Liver (tissue), 9 donors: ENCODE measurements around the gene CCDC85A. TPM values are rescaled to one million over a fixed set of nuclear protein-coding genes. Genes with fewer than 3 reads are reported as not detected.

Experiments used
- DNase-seq: peaks from one replicate; pipeline ENCODE4 v3.0.0-alpha.2; 2017; ENCODE audit warnings: low spot score
- H3K27ac ChIP-seq, 2 donors: one replicate each; pipeline ENCODE4 v1.7.0; 2013; ENCODE audit warnings: inconsistent platforms in 2 of 2, low read length in 2 of 2, control low read depth in 1 of 2, low read depth in 1 of 2, mild to moderate bottlenecking in 1 of 2
- H3K27me3 ChIP-seq, 4 donors: one replicate each; pipeline versions ENCODE4 v1.6.1 to v1.7.0; 2013; ENCODE audit warnings: low read length in 3 of 4, inconsistent platforms in 1 of 4, mild to moderate bottlenecking in 1 of 4, moderate library complexity in 1 of 4; ENCODE audit not compliant: control insufficient read depth in 4 of 4, insufficient read depth in 4 of 4
- H3K36me3 ChIP-seq, 4 donors: one replicate each; pipeline versions ENCODE4 v1.6.1 to v1.7.0; 2013; ENCODE audit warnings: low read length in 3 of 4, mild to moderate bottlenecking in 3 of 4, low read depth in 1 of 4, moderate library complexity in 1 of 4; ENCODE audit not compliant: control insufficient read depth in 4 of 4, insufficient read depth in 3 of 4
- H3K4me1 ChIP-seq, 4 donors: one replicate each; pipeline versions ENCODE4 v1.6.1 to v1.7.0; 2013; ENCODE audit warnings: low read length in 3 of 4, mild to moderate bottlenecking in 3 of 4, moderate library complexity in 1 of 4; ENCODE audit not compliant: control insufficient read depth in 4 of 4, insufficient read depth in 4 of 4
- H3K4me3 ChIP-seq, 3 donors: one replicate each; pipeline versions ENCODE4 v1.6.1 to v1.7.0; 2013; ENCODE audit warnings: low read length in 3 of 3, control low read depth in 1 of 3, low read depth in 1 of 3, mild to moderate bottlenecking in 1 of 3
- H3K9ac ChIP-seq, 2 donors: one replicate each; pipeline ENCODE4 v1.7.0; 2013; ENCODE audit warnings: low read length in 2 of 2, mild to moderate bottlenecking in 2 of 2, moderate library complexity in 2 of 2, control low read depth in 1 of 2, low read depth in 1 of 2
- H3K9me3 ChIP-seq, 4 donors: one replicate each; pipeline versions ENCODE4 v1.6.1 to v1.7.0; 2013; ENCODE audit warnings: low read length in 3 of 4; ENCODE audit not compliant: control insufficient read depth in 4 of 4
- ATF3 ChIP-seq: IDR thresholded peaks from 2 replicates; pipeline ENCODE4 v1.6.1; 2016; ENCODE audit warnings: antibody characterized with exemption
- CTCF ChIP-seq: fragments of 150-350 bp; IDR thresholded peaks from 2 replicates; pipeline ENCODE4 v1.5.1; 2017; ENCODE audit warnings: improper control_type of control experiment, low read depth, low read length; ENCODE audit not compliant: missing input control
- EGR1 ChIP-seq, 2 donors: IDR thresholded peaks; 2 replicates each; pipeline ENCODE4 v1.6.1; 2016 to 2018; ENCODE audit warnings: antibody characterized with exemption in 2 of 2, low read depth in 2 of 2
- HNF4G ChIP-seq: IDR thresholded peaks from 2 replicates; pipeline ENCODE4 v1.6.1; 2016; ENCODE audit warnings: antibody characterized with exemption
- JUND ChIP-seq, 2 donors: IDR thresholded peaks; 2 replicates each; pipeline ENCODE4 v1.6.1; 2016; ENCODE audit warnings: antibody characterized with exemption in 2 of 2
- MAX ChIP-seq: IDR thresholded peaks from 2 replicates; pipeline ENCODE4 v1.6.1; 2016; ENCODE audit warnings: antibody characterized with exemption
- NR2F2 ChIP-seq: IDR thresholded peaks from 2 replicates; pipeline ENCODE4 v1.6.1; 2016; ENCODE audit warnings: antibody characterized with exemption
- RAD21 ChIP-seq, 2 donors: IDR thresholded peaks; 2 replicates each; pipeline ENCODE4 v1.6.1; 2016; ENCODE audit warnings: antibody characterized with exemption in 2 of 2, mild to moderate bottlenecking in 2 of 2
- YY1 ChIP-seq: IDR thresholded peaks from 2 replicates; pipeline ENCODE4 v1.6.1; 2016; ENCODE audit warnings: antibody characterized with exemption, mild to moderate bottlenecking
- WGBS: extraction: QIAGEN DNeasy Blood & Tissue Kit; methylation state at CpG from one replicate; pipeline ENCODE4 v1.1.7; 2013; 5-methylcytosine and 5-hydroxymethylcytosine counted together
- polyA plus RNA-seq, 2 donors: library from polyadenylated mRNA; stranded (reverse) in 1 of 2; unstranded in 1 of 2; fragments of 200-250 nt in 1 of 2; fragments of >200 nt in 1 of 2; fragmentation: Nextera tagmentation in 1 of 2; extraction: Ambion mirVana in 1 of 2; gene quantifications; one replicate each; pipeline versions ENCODE4 v1.2.1 to v1.2.3, GENCODE V29; 2013 to 2015
- total RNA-seq, 2 donors: library from RNA; depleted of rRNA; stranded (reverse); fragments of >200 nt; gene quantifications; one replicate each; pipeline ENCODE4 v1.2.3, GENCODE V29; 2014
- donor health status: healthy.
- donor health status: healthy.
- donor health status: healthy.
- donor health status: healthy.
- donor health status: healthy.

CCDC85A gene
- total and polyA plus RNA-seq, 4 donors: 0.05 to 0.17 (median 0.10) TPM

- no peak for DNase-seq
- no peak overlapping the region for H3K27ac ChIP-seq
These were observed 1.4 kb downstream of the CCDC85A start for GRCh38 chr2:56185101-56185581.

GRCh38 chr2:56185582-56186046, 1.8 kb downstream of the CCDC85A start:
- TF ChIP-seq YY1: no peak
- no peak for TF ChIP-seq HNF4G
- no peak for TF ChIP-seq JUND (IDR thresholded peaks at IDR 0.05)
- no peak for TF ChIP-seq RAD21 (IDR thresholded peaks at IDR 0.05)
- no peak for TF ChIP-seq ATF3
- TF ChIP-seq CTCF: peak; percentile 14
- no peak for TF ChIP-seq EGR1 (IDR thresholded peaks at IDR 0.05; ENCODE audit: low read depth in 2 of 2)
- TF ChIP-seq NR2F2: no peak
- Histone ChIP-seq H3K9me3 (no peaks in the 10 kb centered on the region), H3K36me3 (no peaks in the 10 kb centered on the region), H3K4me3 (peak overlapping the region; percentile 18 to 74 (median 47)), H3K4me1 (peaks cover 0 to 24% (median 18%) of the 10 kb centered on the region in 4 donors), H3K9ac (no peak overlapping the region), H3K27me3 (peaks cover 0 to 13% (median 4%) of the 10 kb centered on the region in 4 donors), H3K27ac (no peak overlapping the region)
- 11% methylated on average over 11 of the region's 11 CpGs for WGBS
- DNase-seq: no peak

More at GRCh38 chr2:56185101-56185581, 1.4 kb downstream of the CCDC85A start:
- 2% methylated on average over 24 of the region's 24 CpGs for WGBS
- TF ChIP-seq NR2F2: no peak
- peaks cover 0 to 13% (median 4%) of the 10 kb centered on the region in 4 donors for H3K27me3 ChIP-seq
- H3K4me3 ChIP-seq: peak overlapping the region; percentile 18 to 74 (median 47)
- no peak overlapping the region for H3K9ac ChIP-seq
- H3K4me1 ChIP-seq: peaks cover 0 to 24% (median 18%) of the 10 kb centered on the region in 4 donors
- no peaks in the 10 kb centered on the region for H3K9me3 ChIP-seq
- no peaks in the 10 kb centered on the region for H3K36me3 ChIP-seq

GRCh38 chr2:56191617-56192016, 7.8 kb downstream of the CCDC85A start:
- H3K9ac ChIP-seq: no peak overlapping the region
- no peaks in the 10 kb centered on the region for H3K27me3 ChIP-seq
- H3K4me3 ChIP-seq: no peak overlapping the region
- no peak overlapping the region for H3K27ac ChIP-seq
- H3K4me1 ChIP-seq: no peaks in the 10 kb centered on the region
- peak; percentile 35 for DNase-seq
- H3K9me3 ChIP-seq: no peaks in the 10 kb centered on the region
- H3K36me3 ChIP-seq: no peaks in the 10 kb centered on the region
- peak; percentile 63 for TF ChIP-seq CTCF
- no peak for TF ChIP-seq MAX
- peak; percentile 91 to 92 for TF ChIP-seq RAD21 (IDR thresholded peaks at IDR 0.05)
